Astrocyte (in vitro differentiated cells and primary cell): ENCODE results near the gene AICDA. TPM values are rescaled to one million over a fixed set of nuclear protein-coding genes. Genes with fewer than 3 reads are reported as not detected.
A peak's percentile ranks its signal among the peaks of the same experiment; 100 is the strongest.

ENCODE experiments used
- DNase-seq: peaks from one replicate; pipeline ENCODE4 v3.0.0-alpha.2; 2010; ENCODE audit warnings: low read depth
- FAIRE-seq: peaks from 2 replicates; lab custom pipeline; 2011; peaks lifted over from hg19 to GRCh38; lab: Jason Lieb, UNC
- H2AFZ ChIP-seq: 2 replicates; pipeline ENCODE4 v1.6.0; 2012; ENCODE audit warnings: low read depth, low read length, inconsistent platforms
- H3K27ac ChIP-seq: 2 replicates; pipeline ENCODE4 v1.5.1; 2011; ENCODE audit warnings: low read depth, low read length, inconsistent platforms
- H3K27me3 ChIP-seq: 2 replicates; pipeline ENCODE4 v1.6.0; 2011; ENCODE audit warnings: low read length, inconsistent platforms; ENCODE audit not compliant: insufficient read depth
- H3K36me3 ChIP-seq: 2 replicates; pipeline ENCODE4 v1.5.1; 2011; ENCODE audit warnings: low read length, inconsistent platforms; ENCODE audit not compliant: insufficient read depth
- H3K4me1 ChIP-seq: 2 replicates; pipeline ENCODE4 v1.5.1; 2011; ENCODE audit warnings: low read length, inconsistent platforms; ENCODE audit not compliant: insufficient read depth
- H3K4me2 ChIP-seq: 2 replicates; pipeline ENCODE4 v1.6.0; 2012; ENCODE audit warnings: low read length, inconsistent platforms
- H3K4me3 ChIP-seq: 2 replicates; pipeline ENCODE4 v1.5.1; 2011; ENCODE audit warnings: low read depth, mild to moderate bottlenecking, low read length, inconsistent platforms; ENCODE audit not compliant: insufficient read depth
- H3K79me2 ChIP-seq: 2 replicates; pipeline ENCODE4 v1.6.0; 2012; ENCODE audit warnings: mild to moderate bottlenecking, low read length, inconsistent platforms; ENCODE audit not compliant: insufficient read depth
- H3K9ac ChIP-seq: 2 replicates; pipeline ENCODE4 v1.6.0; 2012; ENCODE audit warnings: mild to moderate bottlenecking, low read length, inconsistent platforms
- H3K9me3 ChIP-seq: 2 replicates; pipeline ENCODE4 v1.5.1; 2012; ENCODE audit warnings: low read depth, mild to moderate bottlenecking, low read length, inconsistent platforms; ENCODE audit not compliant: insufficient read depth
- H4K20me1 ChIP-seq: 2 replicates; pipeline ENCODE4 v1.6.0; 2012; ENCODE audit warnings: low read length, inconsistent platforms; ENCODE audit not compliant: insufficient read depth
- H3K27ac Mint-ChIP-seq: one replicate; pipeline ENCODE4 v1.8.0; 2021; ENCODE audit warnings: mild to moderate bottlenecking, mixed read lengths; ENCODE audit not compliant: unreplicated experiment
- H3K27me3 Mint-ChIP-seq: one replicate; pipeline ENCODE4 v1.8.0; 2021; ENCODE audit warnings: low read depth, mixed read lengths; ENCODE audit not compliant: unreplicated experiment
- H3K36me3 Mint-ChIP-seq: one replicate; pipeline ENCODE4 v1.8.0; 2021; ENCODE audit warnings: low read depth, mixed read lengths; ENCODE audit not compliant: unreplicated experiment
- H3K4me1 Mint-ChIP-seq: one replicate; pipeline ENCODE4 v1.8.0; 2021; ENCODE audit warnings: low read depth, mixed read lengths; ENCODE audit not compliant: unreplicated experiment
- H3K4me3 Mint-ChIP-seq: one replicate; pipeline ENCODE4 v1.8.0; 2021; ENCODE audit warnings: mild to moderate bottlenecking, moderate library complexity, mixed read lengths; ENCODE audit not compliant: unreplicated experiment
- H3K9me3 Mint-ChIP-seq: one replicate; pipeline ENCODE4 v1.8.0; 2021; ENCODE audit warnings: mild to moderate bottlenecking, mixed read lengths; ENCODE audit not compliant: unreplicated experiment
- CTCF ChIP-seq: IDR thresholded peaks from 2 replicates; pipeline ENCODE4 v1.5.1; 2011; ENCODE audit warnings: low read depth, mild to moderate bottlenecking, inconsistent platforms, low read length, moderate library complexity; ENCODE audit not compliant: insufficient read depth
- EZH2 ChIP-seq: IDR thresholded peaks from 2 replicates; pipeline ENCODE4 v1.6.1; 2012; ENCODE audit warnings: mild to moderate bottlenecking, low read length, inconsistent platforms; ENCODE audit not compliant: insufficient read depth
- total RNA-seq: library from RNA; stranded (reverse); gene quantifications from 2 replicates; pipeline ENCODE4 v1.2.1, GENCODE V29; 2021

Gene AICDA
- total RNA-seq, 1 donor from 2014 or later, result not detected

DNA sequence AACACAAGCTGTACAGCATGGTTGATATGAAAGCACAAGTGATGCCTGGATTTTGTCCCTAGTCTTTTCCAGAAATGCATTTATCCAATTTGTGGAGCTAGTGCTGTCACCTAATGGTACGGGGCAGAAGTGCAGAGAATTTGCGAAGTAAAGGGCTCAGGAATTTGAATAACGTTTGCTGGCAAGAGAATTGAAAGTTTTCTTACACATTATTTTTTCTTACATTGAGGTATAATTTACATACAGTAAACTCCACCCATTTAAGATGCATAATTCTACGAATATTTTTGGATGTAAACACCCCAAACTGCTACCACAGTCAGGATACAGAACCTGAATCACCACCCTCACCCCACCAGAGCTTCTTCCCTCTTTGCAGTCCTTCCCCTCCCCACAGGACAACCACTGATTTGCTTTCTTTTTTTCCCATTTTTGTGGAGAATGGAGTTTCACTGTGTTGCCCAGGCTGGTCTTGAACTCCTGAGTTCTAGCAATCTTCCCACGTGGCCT, 3.5 kb downstream of the AICDA start:
- peaks cover 7% of the 10 kb centered on the region for H3K27me3 Mint-ChIP-seq

GRCh38 chr12:8606890-8607289, 5.8 kb downstream of the AICDA start:
- Mint-ChIP-seq H3K4me3 (no peak overlapping the region), H3K9me3 (no peaks in the 10 kb centered on the region), H3K4me1 (peaks cover 4% of the 10 kb centered on the region), H3K36me3 (no peaks in the 10 kb centered on the region), H3K27ac (no peak overlapping the region), H3K27me3 (peaks cover 7% of the 10 kb centered on the region)
- Histone ChIP-seq H3K27ac (no peak overlapping the region), H3K9ac (no peak overlapping the region), H3K27me3 (no peaks in the 10 kb centered on the region), H3K4me3 (no peak overlapping the region), H4K20me1 (no peaks in the 10 kb centered on the region), H3K4me1 (no peaks in the 10 kb centered on the region), H3K79me2 (no peaks in the 10 kb centered on the region), H2AFZ (no peak overlapping the region), H3K9me3 (no peaks in the 10 kb centered on the region), H3K4me2 (no peak overlapping the region), H3K36me3 (no peaks in the 10 kb centered on the region)
- DNase-seq (no peak), FAIRE-seq (no peak)
- TF ChIP-seq CTCF (no peak), EZH2 (no peak)

More for the DNA sequence above, 3.5 kb downstream of the AICDA start:
- Histone ChIP-seq H3K9me3 (no peaks in the 10 kb centered on the region), H3K27ac (no peak overlapping the region), H3K79me2 (no peaks in the 10 kb centered on the region), H3K4me1 (no peaks in the 10 kb centered on the region), H3K9ac (no peak overlapping the region), H3K4me2 (peak overlapping the region; percentile 21), H4K20me1 (no peaks in the 10 kb centered on the region), H3K4me3 (no peak overlapping the region), H3K27me3 (no peaks in the 10 kb centered on the region), H3K36me3 (no peaks in the 10 kb centered on the region), H2AFZ (peak overlapping the region; percentile 18)
- TF ChIP-seq EZH2, result no peak
- TF ChIP-seq CTCF, result peak; percentile 86
- peak; percentile 33 for DNase-seq
- H3K36me3 Mint-ChIP-seq, result no peaks in the 10 kb centered on the region
- peaks cover 4% of the 10 kb centered on the region for H3K4me1 Mint-ChIP-seq
- no peaks in the 10 kb centered on the region for H3K9me3 Mint-ChIP-seq
- no peak overlapping the region for H3K4me3 Mint-ChIP-seq
- FAIRE-seq, result no peak
- no peak overlapping the region for H3K27ac Mint-ChIP-seq

- Histone ChIP-seq H3K4me1 (no peaks in the 10 kb centered on the region), H3K27ac (no peak overlapping the region), H3K4me2 (no peak overlapping the region), H3K27me3 (no peaks in the 10 kb centered on the region), H2AFZ (no peak overlapping the region), H3K36me3 (no peaks in the 10 kb centered on the region), H3K79me2 (no peaks in the 10 kb centered on the region), H3K4me3 (no peak overlapping the region), H4K20me1 (no peaks in the 10 kb centered on the region), H3K9me3 (no peaks in the 10 kb centered on the region), H3K9ac (no peak overlapping the region)
- Mint-ChIP-seq H3K27me3 (peaks cover 7% of the 10 kb centered on the region), H3K4me1 (no peaks in the 10 kb centered on the region), H3K4me3 (no peak overlapping the region), H3K27ac (no peak overlapping the region), H3K9me3 (no peaks in the 10 kb centered on the region), H3K36me3 (no peaks in the 10 kb centered on the region)
- DNase-seq (no peak), FAIRE-seq (no peak)
- TF ChIP-seq EZH2 (no peak), CTCF (no peak)
Observed at GRCh38 chr12:8605057-8605456, 7.6 kb downstream of the AICDA start.
